ENCODE data around the gene GPC1. TPM values are rescaled to one million over a fixed set of nuclear protein-coding genes. Genes with fewer than 3 reads are reported as not detected.

Gene GPC1
- total RNA-seq, 1 donor from 2014 or later = 36.0 TPM

DNA sequence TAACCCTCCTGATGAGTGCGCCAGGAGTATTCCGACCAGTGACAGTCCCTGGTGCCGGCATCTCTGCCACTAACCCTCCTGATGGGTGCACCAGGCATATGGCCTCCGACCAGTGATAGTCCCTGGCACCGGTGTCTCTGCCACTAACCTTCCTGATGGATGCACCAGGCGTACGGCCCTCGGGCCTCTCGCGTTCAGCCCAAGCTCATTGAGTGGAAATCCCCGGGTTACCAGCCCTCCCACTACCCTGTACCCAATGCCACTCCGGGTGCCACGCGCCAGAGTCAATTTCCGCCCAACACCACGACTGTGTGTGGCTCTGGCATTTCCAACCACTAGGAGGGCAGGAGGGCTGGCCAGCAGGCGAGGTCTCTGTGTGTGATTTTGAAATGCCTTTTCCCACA lies 11.7 kb upstream of the GPC1 start:
- no peaks in the 10 kb centered on the region for H3K36me3 ChIP-seq (ENCODE audit: control insufficient read depth in 3 of 3, insufficient read depth in 3 of 3, low read length in 3 of 3)
- peaks cover 0 to 5% (median 0%) of the 10 kb centered on the region in 3 donors for H3K4me1 ChIP-seq (ENCODE audit: control insufficient read depth in 3 of 3, insufficient read depth in 3 of 3, low read length in 3 of 3)
- no peak overlapping the region for H3K4me3 ChIP-seq (ENCODE audit: low read length in 3 of 3)

DNA sequence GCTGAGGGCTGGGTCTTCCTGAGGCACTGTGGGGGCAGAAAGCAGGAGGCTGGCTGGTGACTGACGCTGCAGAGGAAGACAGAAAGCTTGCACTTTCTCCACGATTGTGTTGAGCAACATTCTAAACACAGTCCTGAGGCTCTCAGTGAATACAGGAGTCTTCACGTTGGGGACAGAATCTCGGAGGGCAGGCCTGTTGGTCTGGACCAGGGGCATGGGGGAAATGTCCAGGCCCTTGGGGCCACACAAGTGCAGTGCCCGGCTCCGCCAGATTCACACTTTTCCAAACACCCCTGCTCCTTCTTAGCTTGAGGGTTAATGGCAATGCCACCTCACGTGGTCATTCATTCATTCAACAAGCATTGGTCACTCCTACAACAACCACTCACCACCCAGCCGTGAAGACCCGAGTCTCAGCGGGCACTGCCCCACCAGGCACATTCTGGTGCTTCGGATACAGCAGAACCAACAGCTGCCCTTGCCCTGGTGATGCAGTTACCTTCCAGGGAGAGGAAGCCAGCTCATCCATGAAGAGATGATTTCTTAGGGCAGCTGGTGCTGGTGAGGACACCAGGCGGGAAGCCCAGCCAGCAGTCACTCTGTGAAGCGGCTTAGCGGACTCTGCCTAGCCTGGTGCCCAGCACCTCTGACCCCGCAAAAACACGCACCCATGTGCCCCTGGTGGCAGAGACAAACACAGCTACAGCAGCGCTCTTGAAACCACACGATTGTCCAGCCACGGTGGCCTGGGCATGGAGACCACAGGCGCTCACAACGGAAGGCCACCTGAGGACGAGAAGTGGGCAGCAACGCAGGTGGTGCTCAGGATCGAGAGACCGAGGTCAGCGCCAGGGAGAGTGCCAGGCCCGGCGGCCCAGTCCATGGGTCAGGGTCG lies 10.9 kb upstream of the GPC1 start:
- H3K27me3 ChIP-seq (ENCODE audit: control insufficient read depth in 3 of 3, insufficient read depth in 3 of 3, low read length in 3 of 3) = no peaks in the 10 kb centered on the region
- H3K4me3 ChIP-seq (ENCODE audit: low read length in 3 of 3) = no peak overlapping the region
- H3K36me3 ChIP-seq (ENCODE audit: control insufficient read depth in 3 of 3, insufficient read depth in 3 of 3, low read length in 3 of 3) = no peaks in the 10 kb centered on the region

More for the DNA sequence above, 11.7 kb upstream of the GPC1 start:
- Histone ChIP-seq H3K9me3 (ENCODE audit: control insufficient read depth in 3 of 3, low read length in 3 of 3) (peaks cover 0 to 5% (median 3%) of the 10 kb centered on the region in 3 donors), H3K9ac (ENCODE audit: low read depth in 1 of 3, low read length in 3 of 3) (no peak overlapping the region), H3K27me3 (ENCODE audit: control insufficient read depth in 3 of 3, insufficient read depth in 3 of 3, low read length in 3 of 3) (no peaks in the 10 kb centered on the region), H3K27ac (ENCODE audit: low read depth, low read length) (no peak overlapping the region)

DNA sequence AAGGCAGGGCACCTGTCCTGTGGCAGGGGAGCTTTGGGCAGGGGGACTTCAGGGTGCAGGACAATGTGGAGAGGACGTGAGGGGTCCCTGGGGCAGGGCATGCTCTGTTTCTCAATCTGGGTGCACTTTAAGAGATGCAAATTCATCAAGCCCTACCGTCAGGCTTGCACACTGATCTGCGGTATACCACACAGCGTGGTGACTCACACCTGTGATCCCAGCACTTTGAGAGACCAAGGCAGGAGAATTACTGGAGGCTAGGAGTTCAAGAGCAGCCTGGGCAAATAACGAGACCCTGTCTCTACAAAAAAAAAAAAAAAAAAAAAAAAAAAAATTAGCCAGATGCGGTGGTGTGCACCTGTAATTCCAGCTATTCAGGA lies 10.2 kb upstream of the GPC1 start:
- no peak overlapping the region for H3K9ac ChIP-seq (ENCODE audit: low read depth in 1 of 3, low read length in 3 of 3)
- peaks cover 0 to 5% (median 0%) of the 10 kb centered on the region in 3 donors for H3K4me1 ChIP-seq (ENCODE audit: control insufficient read depth in 3 of 3, insufficient read depth in 3 of 3, low read length in 3 of 3)
- H3K36me3 ChIP-seq (ENCODE audit: control insufficient read depth in 3 of 3, insufficient read depth in 3 of 3, low read length in 3 of 3) = no peaks in the 10 kb centered on the region
- H3K27ac ChIP-seq (ENCODE audit: low read depth, low read length) = no peak overlapping the region
- peaks cover 0 to 5% (median 3%) of the 10 kb centered on the region in 3 donors for H3K9me3 ChIP-seq (ENCODE audit: control insufficient read depth in 3 of 3, low read length in 3 of 3)
- no peaks in the 10 kb centered on the region for H3K27me3 ChIP-seq (ENCODE audit: control insufficient read depth in 3 of 3, insufficient read depth in 3 of 3, low read length in 3 of 3)
- H3K4me3 ChIP-seq (ENCODE audit: low read length in 3 of 3) = no peak overlapping the region

More for the DNA sequence above, 10.9 kb upstream of the GPC1 start:
- Histone ChIP-seq H3K4me1 (ENCODE audit: control insufficient read depth in 3 of 3, insufficient read depth in 3 of 3, low read length in 3 of 3) (peaks cover 0 to 5% (median 0%) of the 10 kb centered on the region in 3 donors), H3K9me3 (ENCODE audit: control insufficient read depth in 3 of 3, low read length in 3 of 3) (peaks cover 0 to 5% (median 3%) of the 10 kb centered on the region in 3 donors), H3K27ac (ENCODE audit: low read depth, low read length) (no peak overlapping the region), H3K9ac (ENCODE audit: low read depth in 1 of 3, low read length in 3 of 3) (no peak overlapping the region)

DNA sequence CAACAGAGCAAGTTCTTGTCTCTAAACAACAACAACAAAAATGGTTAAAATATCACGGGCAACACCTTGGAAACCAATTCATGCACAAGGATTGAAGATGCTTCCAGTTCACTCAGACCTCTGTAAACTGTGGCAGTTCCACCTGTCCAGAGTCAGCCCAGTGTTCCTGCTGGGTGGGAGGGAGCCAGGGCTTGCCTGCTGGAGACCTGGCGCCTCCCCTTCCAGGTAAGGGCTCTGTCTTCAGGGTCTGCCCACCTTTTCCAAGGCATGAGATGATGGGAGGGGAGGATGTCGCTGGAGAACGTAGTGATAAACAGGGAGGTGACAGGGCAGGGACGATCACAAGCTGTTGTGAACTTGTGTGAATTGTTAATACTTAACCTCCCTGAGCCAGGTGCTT lies 9.8 kb upstream of the GPC1 start:
- Histone ChIP-seq H3K4me3 (ENCODE audit: low read length in 3 of 3) (no peak overlapping the region), H3K27ac (ENCODE audit: low read depth, low read length) (no peak overlapping the region), H3K9ac (ENCODE audit: low read depth in 1 of 3, low read length in 3 of 3) (no peak overlapping the region), H3K4me1 (ENCODE audit: control insufficient read depth in 3 of 3, insufficient read depth in 3 of 3, low read length in 3 of 3) (peaks cover 0 to 5% (median 0%) of the 10 kb centered on the region in 3 donors), H3K36me3 (ENCODE audit: control insufficient read depth in 3 of 3, insufficient read depth in 3 of 3, low read length in 3 of 3) (no peaks in the 10 kb centered on the region), H3K9me3 (ENCODE audit: control insufficient read depth in 3 of 3, low read length in 3 of 3) (peaks cover 0 to 5% (median 3%) of the 10 kb centered on the region in 3 donors), H3K27me3 (ENCODE audit: control insufficient read depth in 3 of 3, insufficient read depth in 3 of 3, low read length in 3 of 3) (no peaks in the 10 kb centered on the region)

DNA sequence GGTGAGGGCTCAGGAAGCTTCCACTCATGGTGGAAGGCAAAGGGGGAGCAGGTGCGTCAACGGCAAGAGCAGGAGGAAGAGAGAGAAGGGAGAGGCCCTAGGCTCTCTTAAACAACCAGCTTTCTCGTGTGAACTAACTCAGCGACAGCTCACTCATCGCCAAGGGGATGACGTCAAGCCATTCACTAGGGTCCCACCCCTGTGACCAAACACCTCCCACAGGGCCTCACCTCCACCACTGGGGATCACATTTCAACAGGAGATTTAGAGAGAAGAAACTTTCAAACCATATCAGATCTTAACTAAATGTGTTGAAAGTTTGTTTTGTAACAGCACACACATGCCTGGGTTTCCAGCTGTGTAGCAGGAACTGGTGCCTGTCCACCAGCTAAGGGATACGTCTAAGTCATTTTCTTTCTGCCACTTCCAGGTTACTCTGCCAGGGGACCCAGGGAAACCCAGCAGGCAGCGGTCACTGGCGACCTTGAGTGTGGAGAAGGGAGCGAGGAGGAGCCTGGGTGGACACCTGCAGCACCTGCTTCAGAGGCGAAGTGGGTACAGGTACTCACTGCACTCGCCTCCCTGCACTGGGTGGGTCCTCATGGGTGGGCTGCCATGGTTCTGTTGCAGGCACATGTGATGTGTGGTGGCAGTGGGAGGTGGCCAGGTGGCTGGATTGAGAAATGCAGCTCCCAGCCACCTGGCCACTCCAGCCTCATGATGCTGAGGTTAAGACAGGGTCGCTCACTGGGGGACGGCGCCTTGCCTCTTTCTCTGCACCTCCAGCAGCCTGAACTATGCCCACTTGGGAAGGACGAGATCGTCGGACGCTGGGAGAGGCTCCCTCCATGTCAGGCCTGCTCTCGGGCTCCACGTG lies 8.4 kb upstream of the GPC1 start:
- Histone ChIP-seq H3K27ac (ENCODE audit: low read depth, low read length) (no peak overlapping the region), H3K9me3 (ENCODE audit: control insufficient read depth in 3 of 3, low read length in 3 of 3) (peaks cover 0 to 3% (median 0%) of the 10 kb centered on the region in 3 donors), H3K9ac (ENCODE audit: low read depth in 1 of 3, low read length in 3 of 3) (no peak overlapping the region), H3K27me3 (ENCODE audit: control insufficient read depth in 3 of 3, insufficient read depth in 3 of 3, low read length in 3 of 3) (no peaks in the 10 kb centered on the region), H3K4me3 (ENCODE audit: low read length in 3 of 3) (no peak overlapping the region), H3K4me1 (ENCODE audit: control insufficient read depth in 3 of 3, insufficient read depth in 3 of 3, low read length in 3 of 3) (peaks cover 0 to 5% (median 0%) of the 10 kb centered on the region in 3 donors), H3K36me3 (ENCODE audit: control insufficient read depth in 3 of 3, insufficient read depth in 3 of 3, low read length in 3 of 3) (no peaks in the 10 kb centered on the region)

DNA sequence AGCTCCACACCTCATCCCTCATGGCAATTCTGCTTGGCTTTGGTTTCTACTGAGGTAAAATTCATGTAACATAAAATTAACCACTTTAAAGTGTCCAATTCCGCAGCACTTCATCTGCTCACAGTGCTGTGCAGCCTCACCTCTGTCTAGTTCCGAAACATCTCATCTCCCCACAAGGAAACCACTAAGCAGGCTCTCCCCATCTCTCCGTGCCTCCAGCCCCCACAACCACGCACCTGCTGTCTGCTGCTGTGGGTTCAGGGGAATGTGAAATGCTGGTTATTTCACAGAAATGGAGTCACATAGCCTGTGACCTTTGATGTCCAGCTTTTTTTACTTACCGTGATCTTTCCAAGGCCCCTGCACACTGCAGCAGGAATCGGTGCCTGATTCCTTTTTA lies 7.7 kb upstream of the GPC1 start:
- H3K9me3 ChIP-seq (ENCODE audit: control insufficient read depth in 3 of 3, low read length in 3 of 3) = peaks cover 0 to 3% (median 0%) of the 10 kb centered on the region in 3 donors
- H3K4me1 ChIP-seq (ENCODE audit: control insufficient read depth in 3 of 3, insufficient read depth in 3 of 3, low read length in 3 of 3) = peaks cover 0 to 5% (median 0%) of the 10 kb centered on the region in 3 donors
- H3K9ac ChIP-seq (ENCODE audit: low read depth in 1 of 3, low read length in 3 of 3) = no peak overlapping the region
- H3K4me3 ChIP-seq (ENCODE audit: low read length in 3 of 3) = no peak overlapping the region
- no peaks in the 10 kb centered on the region for H3K27me3 ChIP-seq (ENCODE audit: control insufficient read depth in 3 of 3, insufficient read depth in 3 of 3, low read length in 3 of 3)
- H3K36me3 ChIP-seq (ENCODE audit: control insufficient read depth in 3 of 3, insufficient read depth in 3 of 3, low read length in 3 of 3) = no peaks in the 10 kb centered on the region
- H3K27ac ChIP-seq (ENCODE audit: low read depth, low read length) = no peak overlapping the region

DNA sequence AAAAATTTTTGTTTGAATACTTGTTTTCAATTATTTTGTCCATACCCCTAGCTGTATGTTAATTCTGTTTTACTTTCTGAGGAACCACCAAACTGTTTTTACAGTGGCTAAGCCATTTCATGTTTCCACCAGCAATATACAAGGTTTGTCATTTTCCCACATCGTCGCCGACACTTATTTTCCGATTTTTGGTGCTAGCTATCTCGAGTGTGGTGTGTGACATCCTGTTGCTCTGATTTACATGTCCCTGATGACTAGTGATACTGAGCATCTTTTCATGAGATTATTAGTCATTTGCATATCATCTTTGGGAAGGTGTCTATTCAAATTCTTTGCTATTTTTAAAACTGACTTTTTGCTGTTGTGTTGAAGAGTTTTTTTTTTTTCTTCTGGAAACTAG lies 7.2 kb upstream of the GPC1 start:
- no peaks in the 10 kb centered on the region for H3K36me3 ChIP-seq (ENCODE audit: control insufficient read depth in 3 of 3, insufficient read depth in 3 of 3, low read length in 3 of 3)
- H3K9me3 ChIP-seq (ENCODE audit: control insufficient read depth in 3 of 3, low read length in 3 of 3) = peaks cover 0 to 3% (median 0%) of the 10 kb centered on the region in 3 donors
- no peak overlapping the region for H3K9ac ChIP-seq (ENCODE audit: low read depth in 1 of 3, low read length in 3 of 3)
- no peaks in the 10 kb centered on the region for H3K27me3 ChIP-seq (ENCODE audit: control insufficient read depth in 3 of 3, insufficient read depth in 3 of 3, low read length in 3 of 3)
- no peak overlapping the region for H3K27ac ChIP-seq (ENCODE audit: low read depth, low read length)
- H3K4me3 ChIP-seq (ENCODE audit: low read length in 3 of 3) = no peak overlapping the region
- H3K4me1 ChIP-seq (ENCODE audit: control insufficient read depth in 3 of 3, insufficient read depth in 3 of 3, low read length in 3 of 3) = peaks cover 0 to 5% (median 0%) of the 10 kb centered on the region in 3 donors

DNA sequence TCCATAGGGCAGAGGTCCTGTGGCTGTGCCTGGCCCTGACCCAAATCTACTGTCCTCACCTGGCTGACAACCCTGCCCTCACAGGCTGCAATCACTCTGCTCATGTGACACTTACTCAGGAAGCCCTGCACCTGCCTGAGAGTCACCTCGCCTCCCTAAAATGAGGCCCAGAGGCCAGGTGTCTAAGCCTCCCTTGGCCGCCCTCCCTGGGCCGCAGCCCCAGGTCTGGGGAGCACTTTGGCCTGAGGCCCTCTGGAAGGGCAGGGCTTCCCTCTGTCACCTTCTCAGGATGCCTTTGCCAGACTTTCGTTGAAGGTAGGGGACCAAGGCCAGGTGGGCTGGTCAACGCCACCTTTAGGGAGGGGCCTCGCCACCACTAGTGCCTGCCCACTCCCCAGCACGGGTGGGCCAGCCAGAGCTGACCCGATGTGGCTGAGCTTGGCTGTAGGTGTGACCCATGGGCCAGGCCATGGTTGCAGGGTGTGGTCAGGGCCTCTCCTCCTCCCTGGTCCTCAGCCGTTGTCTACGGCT lies 6.1 kb upstream of the GPC1 start:
- no peaks in the 10 kb centered on the region for H3K27me3 ChIP-seq (ENCODE audit: control insufficient read depth in 3 of 3, insufficient read depth in 3 of 3, low read length in 3 of 3)
- no peak overlapping the region for H3K27ac ChIP-seq (ENCODE audit: low read depth, low read length)
- peaks cover 0 to 11% (median 2%) of the 10 kb centered on the region in 3 donors for H3K4me1 ChIP-seq (ENCODE audit: control insufficient read depth in 3 of 3, insufficient read depth in 3 of 3, low read length in 3 of 3)
- H3K4me3 ChIP-seq (ENCODE audit: low read length in 3 of 3) = no peak overlapping the region
- H3K9ac ChIP-seq (ENCODE audit: low read depth in 1 of 3, low read length in 3 of 3) = no peak overlapping the region
- H3K9me3 ChIP-seq (ENCODE audit: control insufficient read depth in 3 of 3, low read length in 3 of 3) = peaks cover 0 to 3% (median 0%) of the 10 kb centered on the region in 3 donors
- no peaks in the 10 kb centered on the region for H3K36me3 ChIP-seq (ENCODE audit: control insufficient read depth in 3 of 3, insufficient read depth in 3 of 3, low read length in 3 of 3)

DNA sequence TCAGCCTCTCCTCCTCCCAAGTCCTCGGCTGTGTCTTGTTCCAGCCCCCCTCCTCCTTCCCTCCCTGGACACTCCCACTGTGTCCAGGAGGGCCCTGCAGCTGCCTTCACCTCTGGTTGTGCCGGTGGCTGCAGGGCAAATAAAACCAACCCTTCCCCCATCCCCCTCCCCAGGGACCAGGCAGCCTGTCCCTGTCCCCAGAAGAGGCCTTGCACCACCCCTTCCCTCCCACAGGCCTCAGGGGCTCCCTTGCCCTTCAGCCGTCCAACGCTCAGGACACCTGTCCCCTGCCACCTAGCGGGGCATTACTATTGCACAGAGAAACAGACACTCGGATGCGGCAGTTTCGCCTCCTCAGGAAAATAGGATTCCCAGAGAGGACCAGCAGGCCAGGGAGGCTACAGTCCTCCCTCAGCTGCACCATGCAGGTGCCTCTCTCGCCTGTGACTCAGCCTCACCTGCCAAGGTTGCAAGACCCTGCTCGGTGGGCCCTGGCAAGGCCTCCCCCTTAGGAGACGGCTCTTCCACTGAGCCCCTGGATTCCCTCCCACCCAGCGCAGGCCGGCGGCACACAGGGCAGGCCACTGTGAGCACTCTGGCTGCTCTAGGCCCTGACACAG lies 5.5 kb upstream of the GPC1 start:
- no peak overlapping the region for H3K4me3 ChIP-seq (ENCODE audit: low read length in 3 of 3)
- H3K36me3 ChIP-seq (ENCODE audit: control insufficient read depth in 3 of 3, insufficient read depth in 3 of 3, low read length in 3 of 3) = no peaks in the 10 kb centered on the region
- peaks cover 0 to 3% (median 0%) of the 10 kb centered on the region in 3 donors for H3K9me3 ChIP-seq (ENCODE audit: control insufficient read depth in 3 of 3, low read length in 3 of 3)
- H3K27ac ChIP-seq (ENCODE audit: low read depth, low read length) = no peak overlapping the region
- peaks cover 5 to 13% (median 7%) of the 10 kb centered on the region in 3 donors for H3K4me1 ChIP-seq (ENCODE audit: control insufficient read depth in 3 of 3, insufficient read depth in 3 of 3, low read length in 3 of 3)
- no peak overlapping the region for H3K9ac ChIP-seq (ENCODE audit: low read depth in 1 of 3, low read length in 3 of 3)
- no peaks in the 10 kb centered on the region for H3K27me3 ChIP-seq (ENCODE audit: control insufficient read depth in 3 of 3, insufficient read depth in 3 of 3, low read length in 3 of 3)

Measured in skeletal muscle tissue (tissue), 4 donors.